SK-N-SH (cell line): Measurements from ENCODE around the gene APOM.

Experiments
- CTCF ChIP-seq: fragments of 200-600 bp; sonication (generic); IDR thresholded peaks from 2 replicates; pipeline ENCODE4 v1.6.1; 2017; ENCODE audit warnings: antibody characterized with exemption, mild to moderate bottlenecking, moderate library complexity
- ELF1 ChIP-seq: IDR thresholded peaks from 2 replicates; pipeline ENCODE4 v1.4.0; 2012
- EZH2phosphoT487 ChIP-seq: fragments of 200-600 bp; sonication (generic); IDR thresholded peaks from 2 replicates; pipeline ENCODE4 v1.6.1; 2017; ENCODE audit warnings: low read depth, mixed run types, mild to moderate bottlenecking, antibody characterized with exemption, moderate library complexity, borderline replicate concordance
- GABPA ChIP-seq: IDR thresholded peaks from 2 replicates; pipeline ENCODE4 v1.4.0; 2012; ENCODE audit warnings: low read depth, mild to moderate bottlenecking
- IRF3 ChIP-seq: fragments of 150-350 bp; IDR thresholded peaks from 2 replicates; pipeline ENCODE4 v1.6.1; 2016; ENCODE audit warnings: mild to moderate bottlenecking, low read depth, low read length
- NRF1 ChIP-seq: IDR thresholded peaks from 2 replicates; pipeline ENCODE4 v1.6.1; 2012; ENCODE audit warnings: low read depth, mild to moderate bottlenecking, low read length
- POLR2AphosphoS5 ChIP-seq: IDR thresholded peaks from 2 replicates; pipeline ENCODE4 v1.6.1; 2012; ENCODE audit warnings: low read depth, low read length
- REST ChIP-seq: IDR thresholded peaks from 2 replicates; pipeline ENCODE4 v1.6.1; 2012; ENCODE audit warnings: mild to moderate bottlenecking, low read depth, low read length, moderate library complexity
- TCF12 ChIP-seq: IDR thresholded peaks from 2 replicates; pipeline ENCODE4 v1.4.0; 2012
- TEAD4 ChIP-seq: IDR thresholded peaks from 2 replicates; pipeline ENCODE4 v1.4.0; 2012; ENCODE audit warnings: mild to moderate bottlenecking, borderline replicate concordance; ENCODE audit not compliant: insufficient read depth
- YY1 ChIP-seq: IDR thresholded peaks from 2 replicates; pipeline ENCODE4 v1.4.0; 2012; ENCODE audit warnings: low read depth, mild to moderate bottlenecking
- TF ChIP-seq, protein P1 (sequence below): IDR thresholded peaks from 2 replicates; pipeline ENCODE4; 2012

- no peak for TF ChIP-seq IRF3
- no peak for TF ChIP-seq POLR2AphosphoS5
- TF ChIP-seq NRF1: no peak
- TF ChIP-seq CTCF: no peak
- no peak for TF ChIP-seq EZH2phosphoT487
- no peak for TF ChIP-seq ELF1
- TF ChIP-seq TCF12: no peak
- TF ChIP-seq TEAD4: no peak
- TF ChIP-seq, protein P1, sequence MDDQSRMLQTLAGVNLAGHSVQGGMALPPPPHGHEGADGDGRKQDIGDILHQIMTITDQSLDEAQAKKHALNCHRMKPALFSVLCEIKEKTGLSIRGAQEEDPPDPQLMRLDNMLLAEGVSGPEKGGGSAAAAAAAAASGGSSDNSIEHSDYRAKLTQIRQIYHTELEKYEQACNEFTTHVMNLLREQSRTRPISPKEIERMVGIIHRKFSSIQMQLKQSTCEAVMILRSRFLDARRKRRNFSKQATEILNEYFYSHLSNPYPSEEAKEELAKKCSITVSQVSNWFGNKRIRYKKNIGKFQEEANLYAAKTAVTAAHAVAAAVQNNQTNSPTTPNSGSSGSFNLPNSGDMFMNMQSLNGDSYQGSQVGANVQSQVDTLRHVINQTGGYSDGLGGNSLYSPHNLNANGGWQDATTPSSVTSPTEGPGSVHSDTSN: no peak
- TF ChIP-seq REST: no peak
- no peak for TF ChIP-seq GABPA
- no peak for TF ChIP-seq YY1
These were observed 35.4 kb downstream of the APOM start for GRCh38 chr6:31691078-31691463.
